HG03097 (cell line): Measurements from ENCODE around the gene OOSP3.
"Not testable (repeated sequence)": the region's sequence is repeated elsewhere in the genome, so short reads cannot be mapped to it uniquely, and the experiment has no call there.

Experiments
- ATAC-seq: cut with Tn5 transposase; IDR thresholded peaks from one replicate; pipeline ENCODE4 v1.9.1; 2021; ENCODE audit not compliant: unreplicated experiment, low FRiP score

The OOSP3 gene

DNA sequence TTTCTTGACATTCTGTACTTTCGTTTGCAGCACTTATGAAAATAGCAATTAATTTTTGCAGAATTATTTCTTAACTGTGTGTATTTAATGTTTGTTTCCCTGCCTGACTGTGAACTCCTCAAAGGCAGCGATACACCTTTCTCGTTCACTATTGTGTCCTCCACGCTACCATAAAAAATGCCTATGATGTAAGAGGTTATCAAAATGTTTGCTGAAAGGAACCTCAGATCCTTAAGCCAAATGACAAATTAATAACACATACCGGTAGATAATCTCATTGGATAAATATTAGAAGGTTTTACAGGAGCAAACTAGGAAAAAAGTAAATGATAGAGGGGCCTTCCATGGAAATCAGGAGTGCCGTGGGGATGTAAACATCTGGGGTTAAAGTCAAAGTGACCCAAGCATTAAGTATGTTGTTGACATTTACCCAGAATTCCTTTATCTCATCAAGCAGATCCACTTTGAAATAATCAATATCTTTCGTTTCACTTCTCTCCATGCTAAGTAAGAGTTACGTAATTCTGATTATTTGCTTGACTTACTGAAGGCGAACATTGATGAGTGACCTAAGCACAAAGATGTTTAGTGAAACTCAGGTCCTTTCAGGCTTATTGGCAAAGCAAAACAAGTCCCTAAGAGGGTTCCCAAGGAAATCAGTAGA is 2.6 kb upstream of the OOSP3 start:
- ATAC-seq: no peak

DNA sequence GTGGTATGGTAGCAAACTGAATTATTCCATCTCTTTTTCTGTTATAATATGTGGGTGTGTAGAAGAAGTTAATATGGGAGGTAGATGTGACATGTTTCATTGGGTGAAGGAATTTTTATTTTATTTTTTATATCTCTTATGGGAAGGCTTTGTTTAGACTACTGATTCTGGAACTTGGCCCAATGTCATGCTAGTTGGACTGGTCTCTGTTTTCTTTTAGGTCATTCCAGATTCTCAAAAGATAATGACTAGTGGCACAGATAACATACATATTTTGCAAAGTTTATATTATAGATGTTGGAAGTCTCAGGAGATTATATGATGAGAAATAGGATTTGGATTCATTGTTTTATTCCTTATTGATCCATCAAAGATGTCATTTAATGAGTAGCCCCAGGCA is 1.3 kb upstream of the OOSP3 start:
- no peak for ATAC-seq

DNA sequence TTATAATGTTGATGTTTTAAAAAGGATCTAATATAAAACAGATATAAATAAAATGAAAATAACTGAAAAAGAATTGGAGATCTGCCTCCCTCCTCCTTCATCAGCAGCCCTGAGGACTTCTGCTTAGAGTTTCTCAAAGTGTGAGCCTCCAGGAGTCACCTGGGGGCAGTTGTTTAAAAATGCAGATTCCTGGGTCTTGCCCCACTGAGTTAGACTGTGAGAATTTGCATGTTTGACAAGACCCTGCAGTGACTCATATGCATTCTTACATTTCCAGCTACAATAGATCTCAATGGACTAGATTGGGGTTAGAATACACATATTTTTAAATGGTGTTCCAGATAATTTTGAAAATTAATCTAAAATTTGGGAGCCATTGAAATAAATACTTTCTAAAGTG is 798 bp upstream of the OOSP3 start:
- no peak for ATAC-seq

DNA sequence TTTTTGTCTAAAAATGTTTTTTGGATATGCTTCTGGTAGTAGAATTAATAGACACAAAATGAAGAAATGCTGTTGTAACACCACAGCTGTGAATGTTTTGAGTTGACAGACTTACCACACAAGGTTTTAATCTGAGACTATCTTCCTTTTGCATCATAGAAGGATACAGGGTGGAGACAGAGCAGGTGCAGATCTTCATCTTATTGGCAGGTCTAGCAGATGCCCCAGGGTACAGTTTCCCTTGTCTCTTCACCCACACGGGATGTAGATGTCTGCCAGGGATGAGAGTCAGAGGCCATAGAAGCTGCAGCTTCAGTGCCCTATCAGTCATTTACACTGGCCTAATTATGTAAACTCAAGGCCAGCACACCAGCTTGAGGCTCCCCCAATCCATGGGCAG is 985 bp downstream of the OOSP3 start:
- ATAC-seq: no peak

DNA sequence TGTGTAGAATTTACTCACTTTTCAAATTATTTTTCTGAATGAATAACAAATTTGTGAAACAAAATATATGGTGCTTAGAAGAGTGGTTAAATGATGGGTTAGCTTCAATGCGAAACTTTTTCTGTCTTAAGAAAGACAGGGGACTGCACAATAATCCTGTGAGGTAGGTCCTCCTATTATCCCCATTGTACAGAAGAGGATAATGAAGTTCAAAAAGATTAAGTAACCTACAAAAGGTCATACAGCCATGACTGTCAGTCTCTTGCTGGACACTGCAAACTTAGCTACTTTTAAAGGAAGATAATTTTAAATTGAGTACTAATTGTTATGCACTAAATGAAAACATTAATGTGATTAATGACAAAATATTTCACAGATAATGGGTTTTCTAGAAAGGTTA is 5.0 kb downstream of the OOSP3 start:
- no peak for ATAC-seq

DNA sequence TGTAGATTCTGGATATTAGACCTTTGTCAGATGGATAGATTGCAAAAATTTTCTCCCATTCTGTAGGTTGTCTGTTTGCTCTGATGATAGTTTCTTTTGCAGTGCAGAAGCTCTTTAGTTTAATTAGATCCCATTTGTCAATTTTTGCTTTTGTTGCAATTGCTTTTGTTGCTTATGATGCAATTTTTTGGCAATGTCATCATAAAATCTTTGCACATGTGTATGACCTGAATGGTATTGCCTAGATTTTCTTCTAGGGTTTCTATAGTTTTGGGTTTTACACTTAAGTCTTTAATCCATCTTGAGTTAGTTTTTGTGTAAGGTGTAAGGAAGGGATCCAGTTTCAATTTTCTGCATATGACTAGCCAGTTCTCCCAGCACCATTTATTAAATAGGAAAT is 8.6 kb downstream of the OOSP3 start:
- ATAC-seq: not testable (repeated sequence)

DNA sequence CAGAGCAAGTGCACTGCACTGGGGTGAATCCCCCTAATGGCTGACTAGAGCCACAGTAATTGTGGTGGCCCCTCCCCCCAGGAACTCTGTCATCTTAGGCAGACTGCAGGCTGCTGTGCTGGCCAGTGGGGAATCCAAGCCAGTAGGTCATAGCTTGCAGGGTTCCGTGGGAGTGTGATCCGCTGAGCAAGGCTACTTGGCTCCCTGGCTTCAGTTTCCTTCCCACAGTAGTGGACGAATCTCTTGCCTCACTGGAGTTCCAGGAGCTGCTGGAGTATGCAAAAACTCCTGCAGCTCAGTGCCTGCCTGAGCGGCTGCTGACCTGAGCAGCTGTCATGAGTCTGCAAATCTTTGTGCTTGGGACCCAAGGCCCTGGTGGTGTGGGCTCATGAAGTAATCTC is 13.2 kb downstream of the OOSP3 start:
- no peak for ATAC-seq

DNA sequence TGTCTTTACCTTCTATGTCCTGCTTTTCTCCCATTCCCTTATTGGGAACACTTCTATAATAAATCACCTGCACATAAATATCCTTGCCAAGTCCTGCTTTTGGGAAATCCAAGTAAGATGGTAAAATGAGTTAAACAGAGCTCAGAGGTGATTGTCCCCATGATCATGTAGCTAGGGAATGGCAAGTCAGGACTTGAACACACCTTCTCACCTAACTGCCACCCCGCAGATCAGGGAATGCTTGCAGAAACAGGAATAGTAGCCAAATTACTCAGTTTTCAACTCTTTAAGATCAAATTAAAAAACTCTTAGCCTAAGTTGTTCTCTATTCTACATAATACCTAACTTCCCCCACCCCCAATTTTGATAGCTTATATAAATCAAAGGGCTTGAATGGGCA is 16.0 kb downstream of the OOSP3 start:
- ATAC-seq: no peak

DNA sequence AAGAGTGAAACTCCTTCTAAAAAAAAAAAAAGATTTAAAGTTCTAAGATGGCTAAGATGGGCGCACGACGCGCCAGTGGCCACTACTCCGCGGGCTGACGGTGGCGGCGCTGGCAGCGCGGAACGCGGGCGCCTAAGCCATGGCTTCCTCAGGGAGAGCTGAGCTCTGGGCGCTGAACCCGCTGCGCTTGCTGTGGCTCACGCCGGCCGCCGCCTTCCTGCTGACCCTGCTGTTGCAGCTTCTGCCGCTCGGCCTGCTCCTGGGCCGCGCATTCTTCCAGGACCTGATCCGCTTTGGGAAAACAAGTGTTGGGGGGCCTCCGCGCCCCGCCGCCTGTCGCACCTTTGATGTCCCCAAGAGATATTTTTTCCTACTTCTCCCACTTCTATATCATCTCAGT is 19.5 kb downstream of the OOSP3 start:
- ATAC-seq: no peak

DNA sequence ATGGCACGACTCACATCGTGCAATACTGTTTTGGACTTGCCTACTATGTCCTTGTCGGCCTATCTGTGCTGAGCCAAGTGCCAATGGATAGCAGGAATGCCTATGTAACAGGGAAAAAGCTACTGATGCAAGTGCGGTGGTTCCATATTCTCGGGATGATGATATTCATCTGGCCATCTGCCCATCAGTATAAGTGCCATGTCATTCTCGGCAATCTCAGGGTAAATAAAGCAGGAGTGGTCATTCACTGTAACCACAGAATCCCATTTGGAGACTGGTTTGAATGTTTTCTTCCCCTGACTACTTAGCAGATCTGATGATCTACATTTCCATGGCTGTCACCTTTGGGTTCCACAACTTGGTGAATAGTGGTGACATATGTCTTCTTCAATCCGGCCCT is 20.1 kb downstream of the OOSP3 start:
- ATAC-seq: no peak

DNA sequence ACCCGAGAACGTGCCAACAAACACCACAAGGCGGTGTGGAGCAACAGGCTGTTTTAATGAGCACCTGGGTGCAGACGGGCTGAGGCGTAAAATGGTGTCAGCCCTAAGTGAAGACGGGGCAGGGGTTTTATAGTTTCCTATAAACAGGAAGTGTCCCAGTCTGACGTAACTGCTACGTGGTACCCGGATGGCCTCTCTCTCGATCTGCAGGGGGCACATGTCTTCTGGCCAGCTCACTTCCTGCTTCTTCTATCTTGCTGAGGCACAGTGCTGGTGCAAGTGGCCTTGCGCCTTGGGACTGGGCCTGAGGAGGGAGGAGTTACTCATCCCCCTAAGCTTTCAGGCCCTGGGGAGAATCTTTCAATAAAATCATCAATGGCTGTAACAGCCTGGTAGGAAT is 20.9 kb downstream of the OOSP3 start:
- ATAC-seq: no peak

DNA sequence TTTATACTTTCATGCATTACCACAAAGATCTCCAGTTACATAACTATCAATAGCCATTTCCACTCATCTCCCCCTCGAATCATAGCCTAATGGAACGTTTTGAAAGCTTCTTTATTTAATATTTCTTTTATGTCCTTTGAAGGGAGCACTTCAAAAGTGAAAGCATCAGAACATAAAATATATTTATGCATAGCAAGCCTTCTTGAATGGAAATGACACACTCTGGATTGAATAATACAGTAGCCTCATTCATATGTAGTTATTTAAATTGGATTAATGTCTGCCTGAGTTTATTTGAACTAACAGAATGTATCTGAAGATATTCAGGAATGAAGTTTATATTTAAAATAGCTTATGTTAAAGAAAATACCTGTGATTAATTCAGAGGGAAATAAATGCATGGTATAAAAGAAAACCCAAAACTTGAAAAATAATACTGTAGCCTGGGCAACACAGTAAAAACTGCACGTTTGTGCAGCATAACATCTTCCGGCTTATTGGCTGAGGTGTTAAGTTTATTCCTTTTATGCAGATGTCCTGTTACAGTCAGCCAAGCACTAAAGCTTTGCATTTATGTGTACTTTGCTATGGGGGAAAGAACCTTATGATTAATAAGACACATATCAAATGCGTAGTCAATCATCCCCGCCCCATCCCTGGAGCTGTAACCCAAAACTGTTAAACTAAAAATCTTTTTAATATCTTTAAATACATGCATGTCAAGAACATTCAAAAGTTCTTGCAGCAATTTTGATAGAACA is 22.0 kb downstream of the OOSP3 start:
- ATAC-seq: no peak

DNA sequence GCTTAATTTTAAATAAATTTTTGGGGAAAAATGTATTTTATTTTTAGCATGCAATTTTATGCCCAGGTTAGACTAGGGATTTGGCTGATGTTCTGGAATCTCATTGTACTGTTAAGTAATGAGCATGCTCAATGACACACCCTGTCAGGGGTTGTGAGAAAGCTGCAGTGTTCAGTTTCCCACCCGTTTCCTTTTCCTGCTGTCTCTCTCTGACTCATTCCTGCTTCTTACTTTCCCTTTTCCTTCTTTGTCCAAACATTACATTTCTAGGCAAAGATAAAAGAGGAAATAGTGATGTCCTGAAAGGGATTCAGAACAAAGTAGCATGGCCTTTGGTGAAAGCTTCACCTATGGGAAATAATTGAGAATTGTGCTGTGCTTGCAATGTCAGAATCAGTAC is 22.7 kb downstream of the OOSP3 start:
- no peak for ATAC-seq

DNA sequence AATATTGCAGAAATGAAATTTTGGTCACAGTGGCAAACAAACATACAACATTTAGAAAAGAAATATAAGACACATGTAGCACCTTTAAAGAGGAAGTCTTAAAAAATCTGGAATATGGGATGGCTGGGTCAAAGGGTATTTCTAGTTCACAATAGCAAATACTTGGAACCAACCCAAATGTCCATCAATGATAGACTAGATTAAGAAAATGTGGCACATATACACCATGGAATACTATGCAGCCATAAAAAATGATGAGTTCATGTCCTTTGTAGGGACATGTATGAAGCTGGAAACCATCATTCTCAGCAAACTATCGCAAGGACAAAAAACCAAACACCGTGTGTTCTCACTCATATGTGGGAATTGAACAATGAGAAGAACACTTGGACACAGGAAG is 25.0 kb downstream of the OOSP3 start:
- not testable (repeated sequence) for ATAC-seq

DNA sequence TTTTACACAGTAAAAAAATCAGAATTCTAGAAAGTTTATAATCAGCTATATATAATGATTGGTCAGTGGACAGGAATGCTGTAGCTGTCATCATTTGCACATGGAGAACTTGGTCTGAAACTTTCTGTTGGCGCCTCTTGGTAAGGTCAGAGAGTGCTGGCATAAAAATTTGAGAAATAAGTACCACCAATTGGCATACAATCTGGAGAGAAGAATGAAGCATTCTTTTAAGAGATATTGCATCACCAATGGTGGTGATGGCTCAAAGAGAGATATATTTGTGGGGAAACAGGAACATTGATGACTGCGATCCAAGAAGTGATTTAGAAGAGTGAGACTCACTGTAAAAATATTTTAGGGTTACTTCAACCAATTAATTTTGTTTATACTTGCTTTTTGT is 39.9 kb downstream of the OOSP3 start:
- ATAC-seq: no peak

DNA sequence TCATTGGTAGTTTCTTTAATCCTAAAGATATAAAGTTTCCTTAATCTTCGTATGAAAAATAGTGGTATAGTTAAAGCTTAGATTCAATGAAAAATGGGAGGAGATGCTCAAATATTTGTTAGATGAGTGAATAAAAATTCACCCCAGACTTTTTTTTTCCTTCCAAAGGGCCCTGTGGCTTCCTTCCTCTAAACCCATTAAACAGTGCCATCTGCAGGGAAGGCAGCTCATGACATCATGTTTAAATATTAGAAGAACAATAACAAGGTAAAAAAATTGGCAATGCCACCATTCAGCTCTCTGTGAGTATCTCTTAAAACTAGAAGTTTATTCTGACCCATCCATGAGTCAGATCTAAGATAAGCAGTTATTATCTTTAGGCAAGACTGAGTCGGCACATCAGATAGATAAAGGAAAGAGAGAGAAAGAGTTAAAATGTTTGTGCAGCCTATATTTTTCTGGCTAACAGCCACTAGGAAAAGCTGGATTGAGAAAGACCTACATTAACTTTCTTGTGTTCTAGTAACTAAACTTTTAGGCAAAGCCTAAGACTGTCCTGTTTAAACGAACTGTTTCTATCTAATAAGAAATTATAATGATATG is 40.5 kb downstream of the OOSP3 start:
- no peak for ATAC-seq

DNA sequence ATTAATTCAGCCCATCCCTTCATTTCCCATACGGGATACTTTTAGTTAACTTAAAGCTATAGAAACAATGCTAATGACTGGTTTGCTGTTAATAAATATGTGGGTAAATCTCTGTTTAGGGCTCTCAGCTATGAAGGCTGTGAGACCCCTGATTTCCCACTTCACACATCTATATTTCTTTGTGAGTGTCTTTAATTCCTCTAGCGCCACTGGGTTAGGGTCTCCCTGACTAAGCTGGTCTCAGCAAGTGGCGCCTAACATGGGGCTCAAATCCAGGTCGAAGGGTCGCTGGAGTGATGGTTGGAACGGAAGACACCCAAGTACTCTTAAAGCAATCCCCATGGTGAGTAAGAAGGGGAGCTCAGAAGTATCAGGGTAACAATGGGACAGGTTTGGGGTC is 45.2 kb downstream of the OOSP3 start:
- ATAC-seq: no peak

DNA sequence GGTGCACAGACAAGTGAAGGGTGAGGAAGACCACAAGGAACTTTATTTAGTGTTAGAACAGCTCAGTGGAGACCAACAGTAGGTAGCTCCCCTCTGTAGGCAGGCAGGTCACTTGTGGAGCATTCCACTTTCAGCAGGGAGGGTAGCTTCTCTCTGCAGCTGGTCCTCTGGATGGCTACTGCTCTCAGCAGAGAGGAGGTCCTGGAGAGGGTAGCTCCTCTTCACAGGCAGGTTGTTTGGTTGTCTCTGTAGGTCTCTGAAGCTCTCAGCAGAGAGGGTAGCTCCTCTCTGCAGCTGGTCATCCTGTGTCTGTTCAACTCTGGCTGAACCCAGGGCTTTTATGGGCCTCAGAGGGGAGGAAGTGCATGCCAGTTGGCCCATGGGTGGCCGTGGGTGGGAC is 53.1 kb downstream of the OOSP3 start:
- ATAC-seq: no peak

DNA sequence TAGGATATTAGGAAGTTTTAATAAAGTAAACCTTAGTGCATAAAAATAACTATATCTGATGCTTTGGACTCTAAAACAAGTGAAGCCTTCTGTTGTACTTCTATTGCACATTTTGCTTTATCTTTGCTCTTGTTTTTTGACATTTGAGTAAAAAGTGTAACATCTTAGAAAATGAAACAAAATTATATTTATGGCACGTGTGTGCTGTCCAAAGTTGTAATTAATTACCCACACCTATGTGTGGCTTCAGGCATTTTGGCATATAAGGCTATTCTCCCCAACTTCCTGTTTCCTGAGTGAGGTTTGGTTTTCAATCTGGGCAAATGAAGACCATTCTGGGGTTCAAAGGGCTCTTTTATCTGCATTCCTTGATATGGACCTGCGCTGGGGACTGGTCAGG is 59.5 kb downstream of the OOSP3 start, which contains the start of gene OOSP1:
Gene OOSP1 (plus strand): TSS at position 301 of the 400 bp plus-strand sequence. CDS start 23 bp downstream, at position 324.
- ATAC-seq: no peak

DNA sequence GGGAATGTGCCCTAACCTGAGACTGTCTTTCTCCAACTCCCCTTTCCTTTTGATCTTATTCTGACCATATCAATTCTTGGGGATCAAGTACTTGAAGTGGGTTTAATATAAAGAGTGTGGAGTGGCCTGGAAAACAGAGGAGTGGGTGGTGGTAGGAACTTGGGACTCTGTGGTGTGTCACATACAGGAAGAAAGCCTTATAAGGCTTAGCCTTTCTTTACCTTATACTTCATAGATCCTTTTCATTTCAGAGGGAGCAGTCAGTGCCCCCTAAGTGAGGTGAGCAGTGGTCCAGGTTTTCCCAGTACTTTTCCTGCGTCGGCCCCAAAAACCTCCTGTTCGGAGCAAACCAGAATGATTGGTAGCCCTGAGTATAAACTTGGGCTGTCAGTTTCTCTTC is 60.1 kb downstream of the OOSP3 start:
- no peak for ATAC-seq

DNA sequence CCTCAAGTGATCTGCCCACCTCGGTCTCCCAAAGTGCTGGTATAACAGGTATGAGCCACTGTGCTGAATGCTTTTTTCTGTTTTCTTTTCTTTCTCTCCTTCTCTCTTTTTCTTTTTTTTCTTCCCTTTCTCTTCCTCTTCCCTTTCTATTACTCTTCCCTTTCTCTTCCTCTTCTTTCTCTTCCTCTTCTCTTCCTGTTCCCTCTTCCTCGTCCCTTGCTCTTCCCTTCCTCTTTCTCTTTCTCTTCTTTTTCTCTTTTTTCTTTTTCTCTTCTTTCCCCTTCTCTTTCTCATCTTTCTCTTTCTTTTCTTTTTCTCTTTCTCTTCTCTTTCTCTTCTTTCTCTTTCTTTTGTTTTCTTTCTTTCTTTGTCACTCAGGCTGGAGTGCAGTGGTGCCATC is 60.9 kb downstream of the OOSP3 start:
- no peak for ATAC-seq

DNA sequence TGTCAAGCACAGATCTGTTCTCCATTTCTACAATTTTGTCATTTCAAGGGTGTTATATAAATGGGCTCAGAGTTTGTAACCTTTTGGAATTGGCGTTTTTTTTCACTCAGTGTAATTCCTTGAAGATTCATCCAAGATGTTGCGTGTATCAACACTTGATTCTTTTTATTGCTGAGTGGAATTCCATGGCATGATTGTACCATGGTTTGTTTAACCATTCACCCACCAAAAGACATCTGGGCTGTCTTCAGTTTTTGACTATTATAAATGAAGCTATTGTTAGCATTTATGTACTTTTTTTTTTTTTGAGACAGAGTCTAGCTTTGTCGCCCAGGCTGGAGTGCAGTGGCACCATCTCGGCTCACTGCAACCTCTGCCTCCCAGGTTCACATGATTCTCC is 62.5 kb downstream of the OOSP3 start:
- no peak for ATAC-seq
